Measurements from ENCODE around the gene BICC1.

Gene BICC1

GRCh38 chr10:58724781-58725180 lies 212.1 kb downstream of the BICC1 start:
- no peak for DNase-seq
- H3K4me1 ChIP-seq, result no peaks in the 10 kb centered on the region; the same call in 1 of the 2 replicates
- no peaks in the 10 kb centered on the region for H3K9me3 ChIP-seq
- no peak overlapping the region for H3K4me3 ChIP-seq (ENCODE audit: low read depth, low read length)
- no peaks in the 10 kb centered on the region for H3K27me3 ChIP-seq
- no peak for TF ChIP-seq CTCF (IDR thresholded peaks at IDR 0.05; ENCODE audit: low read depth, low read length)
- H3K36me3 ChIP-seq, result no peaks in the 10 kb centered on the region

- Histone ChIP-seq H3K9me3 (no peaks in the 10 kb centered on the region), H3K27me3 (no peaks in the 10 kb centered on the region), H3K4me1 (no peaks in the 10 kb centered on the region; the same call in 1 of the 2 replicates), H3K36me3 (no peaks in the 10 kb centered on the region), H3K4me3 (ENCODE audit: low read depth, low read length) (no peak overlapping the region)
- no peak for TF ChIP-seq CTCF (IDR thresholded peaks at IDR 0.05; ENCODE audit: low read depth, low read length)
- DNase-seq, result no peak
Measured at GRCh38 chr10:58725901-58726300, 213.2 kb downstream of the BICC1 start.

GRCh38 chr10:58727633-58728032 lies 215.0 kb downstream of the BICC1 start:
- no peaks in the 10 kb centered on the region for H3K9me3 ChIP-seq
- no peak for TF ChIP-seq CTCF (IDR thresholded peaks at IDR 0.05; ENCODE audit: low read depth, low read length)
- no peak overlapping the region for H3K4me3 ChIP-seq (ENCODE audit: low read depth, low read length)
- no peaks in the 10 kb centered on the region for H3K4me1 ChIP-seq
- no peaks in the 10 kb centered on the region for H3K36me3 ChIP-seq
- H3K27me3 ChIP-seq, result no peaks in the 10 kb centered on the region
- DNase-seq, result no peak

GRCh38 chr10:58731276-58731675 lies 218.6 kb downstream of the BICC1 start:
- Histone ChIP-seq H3K9me3 (no peaks in the 10 kb centered on the region), H3K4me3 (ENCODE audit: low read depth, low read length) (no peak overlapping the region), H3K36me3 (no peaks in the 10 kb centered on the region), H3K27me3 (no peaks in the 10 kb centered on the region), H3K4me1 (peaks cover 6% of the 10 kb centered on the region; the same call in 1 of the 2 replicates)
- TF ChIP-seq CTCF (IDR thresholded peaks at IDR 0.05; ENCODE audit: low read depth, low read length), result no peak
- DNase-seq, result no peak

- DNase-seq, result no peak
- H3K4me1 ChIP-seq, result peaks cover 6% of the 10 kb centered on the region; the same call in 1 of the 2 replicates
- no peaks in the 10 kb centered on the region for H3K27me3 ChIP-seq
- no peaks in the 10 kb centered on the region for H3K36me3 ChIP-seq
- H3K9me3 ChIP-seq, result no peaks in the 10 kb centered on the region
- TF ChIP-seq CTCF (IDR thresholded peaks at IDR 0.05; ENCODE audit: low read depth, low read length), result no peak
- no peak overlapping the region for H3K4me3 ChIP-seq (ENCODE audit: low read depth, low read length)
Measured at GRCh38 chr10:58733436-58733835, 220.8 kb downstream of the BICC1 start.

GRCh38 chr10:58734116-58734515 lies 221.4 kb downstream of the BICC1 start:
- DNase-seq, result peak; percentile 19
- 0 out of 2 replicates have a peak, but pooled peaks have one; percentile 34 for TF ChIP-seq CTCF (IDR thresholded peaks at IDR 0.05; ENCODE audit: low read depth, low read length)
- H3K4me3 ChIP-seq (ENCODE audit: low read depth, low read length), result no peak overlapping the region

More at GRCh38 chr10:58734116-58734515, 221.4 kb downstream of the BICC1 start:
- Histone ChIP-seq H3K4me1 (peaks cover 6% of the 10 kb centered on the region; the same call in 1 of the 2 replicates), H3K27me3 (no peaks in the 10 kb centered on the region), H3K9me3 (no peaks in the 10 kb centered on the region), H3K36me3 (no peaks in the 10 kb centered on the region)
